Activated T-cell treated with anti-CD3 and anti-CD28 coated beads for 4 hours (primary cell): ENCODE data around the gene DUSP9.
A peak's percentile ranks its signal among the peaks of the same experiment; 100 is the strongest.
"Not testable (repeated sequence)": the region's sequence is repeated elsewhere in the genome, so short reads cannot be mapped to it uniquely, and the experiment has no call there.

Experiments
- DNase-seq: peaks from one replicate; pipeline ENCODE4 v3.0.0-alpha.2; 2020

DUSP9 gene, protein sequence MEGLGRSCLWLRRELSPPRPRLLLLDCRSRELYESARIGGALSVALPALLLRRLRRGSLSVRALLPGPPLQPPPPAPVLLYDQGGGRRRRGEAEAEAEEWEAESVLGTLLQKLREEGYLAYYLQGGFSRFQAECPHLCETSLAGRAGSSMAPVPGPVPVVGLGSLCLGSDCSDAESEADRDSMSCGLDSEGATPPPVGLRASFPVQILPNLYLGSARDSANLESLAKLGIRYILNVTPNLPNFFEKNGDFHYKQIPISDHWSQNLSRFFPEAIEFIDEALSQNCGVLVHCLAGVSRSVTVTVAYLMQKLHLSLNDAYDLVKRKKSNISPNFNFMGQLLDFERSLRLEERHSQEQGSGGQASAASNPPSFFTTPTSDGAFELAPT

DNA sequence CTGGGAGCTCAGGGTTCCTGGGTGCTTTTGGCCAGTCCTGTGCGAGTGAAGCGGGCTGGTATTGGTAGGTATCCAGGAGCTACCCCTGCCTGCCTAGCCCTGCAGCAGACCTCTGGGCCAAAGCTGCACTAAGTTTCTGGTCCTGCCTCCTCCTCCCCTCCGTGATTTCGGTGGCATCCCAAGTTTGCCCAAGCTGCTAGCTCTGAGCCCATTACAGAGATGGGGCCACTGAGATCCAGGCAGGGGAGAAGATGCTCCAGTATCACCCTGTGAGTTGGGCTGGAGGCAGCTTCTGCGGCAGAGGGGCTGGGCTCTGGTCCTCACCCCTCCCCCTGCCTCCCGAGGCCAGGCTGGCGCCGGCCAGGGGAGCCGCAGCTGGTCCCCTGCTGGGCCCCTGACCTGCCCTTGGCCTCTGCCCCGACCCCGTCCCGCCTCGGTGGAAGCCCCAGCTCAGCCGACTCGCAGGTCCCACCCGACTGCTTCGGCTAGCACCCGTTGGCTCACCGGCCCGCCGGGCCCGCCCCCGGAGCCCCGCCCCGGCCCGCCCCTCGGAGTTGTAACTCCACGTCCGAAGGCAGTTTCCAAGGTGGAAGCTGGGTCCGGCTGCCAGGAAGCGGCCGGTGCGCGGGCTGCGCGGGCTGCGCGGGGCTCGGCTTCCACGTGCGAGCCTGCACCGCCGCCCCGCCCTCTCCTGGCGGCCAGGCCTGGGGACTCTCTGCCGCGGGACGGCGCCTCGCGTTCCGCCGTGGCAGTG, at the start of gene DUSP9:
Gene DUSP9 (plus strand): TSS at position 584 of the 754 bp plus-strand sequence. CDS start 751 bp downstream, outside the sequence.
- no peak for DNase-seq

DNA sequence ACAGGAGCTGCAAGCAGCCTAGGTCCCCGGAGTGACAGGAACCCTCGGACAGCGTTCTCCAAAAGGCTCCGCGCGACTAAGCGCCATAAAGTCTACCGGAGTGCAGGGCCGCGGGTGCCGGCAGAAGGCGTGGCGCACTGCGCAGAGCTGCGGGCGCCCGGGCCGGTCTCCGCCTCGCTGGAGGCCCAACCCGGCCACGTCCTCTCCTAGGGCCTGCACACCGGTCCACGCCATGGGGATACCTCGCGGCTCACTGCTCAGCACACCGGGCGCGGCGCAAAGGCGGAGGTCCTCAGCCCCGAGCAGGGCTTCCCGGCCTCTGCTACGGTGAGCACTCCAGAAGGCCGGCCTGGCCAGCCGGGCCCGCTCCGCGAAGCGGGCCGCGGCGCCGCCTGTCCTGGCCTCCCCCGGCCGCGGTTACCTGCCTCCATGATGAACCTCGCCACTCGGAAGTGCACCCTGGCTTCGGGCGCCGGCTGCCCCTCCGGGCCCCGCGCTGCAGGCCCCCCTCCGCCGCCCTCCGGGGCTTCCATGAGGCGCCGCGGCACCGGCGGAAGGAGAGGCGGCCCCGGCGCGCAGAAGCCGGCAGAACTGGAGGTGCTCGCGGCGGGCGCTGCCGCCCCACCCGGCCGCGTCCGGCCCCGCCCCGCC, 48.3 kb upstream of the DUSP9 start, which contains the start of gene CCNQ:
Gene CCNQ (minus strand): TSS at position 599 of the 651 bp plus-strand sequence. CDS start 66 bp downstream, at position 533.
- DNase-seq: no peak

DNA sequence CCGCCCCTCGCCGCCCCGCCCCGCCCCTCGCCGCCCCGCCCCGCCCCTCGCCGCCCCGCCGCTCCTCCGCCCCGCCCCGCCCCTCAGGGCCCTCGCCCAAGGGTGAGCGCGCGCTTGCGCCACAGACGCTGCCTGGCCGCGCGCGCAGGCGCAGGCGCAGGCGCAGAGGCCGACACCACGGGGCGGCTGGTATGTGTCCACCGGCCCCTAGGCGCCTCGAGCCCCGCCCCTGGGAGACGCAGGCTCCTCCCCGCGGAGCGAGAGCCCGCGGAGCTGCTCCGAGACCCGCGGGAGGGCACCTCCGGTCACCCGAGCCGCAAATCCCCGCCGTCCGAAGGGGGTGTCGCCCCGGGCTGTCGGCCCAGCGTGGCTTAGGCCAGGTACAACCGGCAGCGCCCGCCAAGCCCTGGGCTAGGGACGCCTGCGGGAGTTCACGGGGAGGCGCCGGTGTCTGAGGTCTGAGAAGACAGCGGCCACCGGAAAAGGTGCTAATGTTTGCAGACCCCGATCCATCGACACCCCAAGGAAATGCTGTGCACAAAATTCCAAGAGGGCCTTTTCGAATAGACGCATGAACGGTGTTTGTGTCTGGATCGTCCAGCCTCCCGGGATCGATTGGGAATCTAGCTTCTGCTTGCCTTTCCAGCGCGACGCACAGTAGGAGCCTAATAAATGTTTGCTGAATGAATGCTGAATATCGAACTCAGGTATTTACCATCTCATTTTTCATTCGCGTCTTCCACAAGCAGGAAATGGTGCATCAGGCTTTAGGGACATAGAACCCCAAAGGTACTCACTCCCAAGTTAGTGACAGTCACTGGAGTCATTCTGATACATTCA, 47.6 kb upstream of the DUSP9 start:
- DNase-seq: peak; percentile 71

DNA sequence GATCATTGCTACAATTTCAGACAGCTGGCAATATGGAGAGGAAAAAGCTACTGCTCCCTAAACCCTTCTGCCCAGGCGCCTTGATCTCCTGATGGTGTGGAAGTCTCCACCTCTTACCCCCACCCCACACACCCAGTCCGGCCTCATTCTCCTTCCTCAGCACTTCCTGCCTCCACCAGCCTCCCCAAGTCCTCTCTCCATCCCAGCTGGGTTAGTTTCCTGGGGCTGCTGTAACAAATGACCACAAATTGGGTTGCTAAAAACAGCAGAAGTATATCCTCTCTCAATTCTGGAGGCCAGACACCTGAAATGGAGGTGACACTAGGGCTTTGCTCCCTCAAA, 47.0 kb upstream of the DUSP9 start:
- DNase-seq: no peak

DNA sequence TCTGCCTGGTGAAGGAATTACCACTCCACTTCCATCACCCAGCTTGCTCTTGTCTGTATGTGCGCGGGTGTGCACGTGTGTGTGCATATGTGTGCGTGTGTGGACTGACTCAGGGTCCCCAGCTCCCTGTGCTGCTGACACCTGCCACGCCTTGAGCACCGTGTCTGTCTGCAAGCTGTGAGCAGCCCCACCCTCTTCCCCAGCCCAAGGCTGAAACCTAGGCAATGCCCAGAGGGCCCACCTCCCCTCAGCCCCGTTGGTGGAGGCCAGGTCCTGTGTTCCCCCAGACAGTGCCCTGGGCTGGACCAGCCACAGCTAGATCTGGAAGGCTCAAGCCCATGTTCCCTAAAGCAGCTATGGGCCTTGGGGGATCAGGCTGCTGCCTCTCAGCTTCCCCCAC, 46.1 kb upstream of the DUSP9 start:
- DNase-seq: no peak

DNA sequence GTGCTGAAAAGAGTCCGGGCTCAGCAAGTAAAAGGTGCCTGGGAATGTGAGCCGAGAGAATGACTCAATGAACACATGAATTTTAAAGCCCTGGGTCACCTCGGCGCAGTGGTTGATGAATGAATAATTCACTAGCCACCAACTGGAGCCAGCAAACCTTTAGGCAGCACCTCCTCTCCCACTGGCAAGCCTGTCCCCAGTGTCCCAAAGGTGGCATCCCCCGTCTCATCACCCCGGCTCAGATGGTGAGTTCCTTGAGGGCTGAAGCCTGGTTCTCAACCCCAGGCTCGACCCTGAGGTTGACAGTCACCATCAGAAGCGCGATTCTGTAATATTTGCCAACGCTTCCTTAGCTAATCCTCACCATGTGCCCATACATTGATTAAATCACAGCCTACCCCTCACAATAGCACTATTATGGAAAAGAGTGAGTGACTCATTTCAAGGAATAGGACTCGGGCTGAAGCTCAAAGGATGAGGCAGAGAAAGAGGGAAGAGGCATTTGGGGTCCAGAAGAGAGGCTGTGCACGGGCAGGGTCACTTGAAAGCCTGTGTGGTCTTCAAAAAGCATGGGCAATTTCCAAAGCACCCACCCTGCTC, 45.4 kb upstream of the DUSP9 start:
- no peak for DNase-seq

DNA sequence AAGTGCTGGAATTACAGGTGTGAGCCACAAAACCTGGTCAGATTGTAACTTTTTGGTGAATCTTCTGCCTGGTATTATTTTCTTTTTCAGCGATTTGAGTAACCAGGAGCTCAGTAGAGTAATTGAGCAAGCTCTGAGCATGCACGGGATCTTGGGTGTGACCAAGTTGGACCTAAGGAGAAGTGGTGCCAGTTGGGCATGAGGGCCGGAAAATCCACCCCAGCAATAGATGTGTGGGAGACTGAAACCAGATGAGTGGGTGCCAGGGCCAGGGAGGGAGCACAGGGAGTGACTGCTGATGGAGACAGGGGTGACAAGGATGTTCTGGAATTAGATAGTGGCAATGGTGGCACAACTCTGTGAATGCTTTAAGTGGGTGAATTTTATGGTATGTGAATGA, 44.4 kb upstream of the DUSP9 start:
- no peak for DNase-seq

DNA sequence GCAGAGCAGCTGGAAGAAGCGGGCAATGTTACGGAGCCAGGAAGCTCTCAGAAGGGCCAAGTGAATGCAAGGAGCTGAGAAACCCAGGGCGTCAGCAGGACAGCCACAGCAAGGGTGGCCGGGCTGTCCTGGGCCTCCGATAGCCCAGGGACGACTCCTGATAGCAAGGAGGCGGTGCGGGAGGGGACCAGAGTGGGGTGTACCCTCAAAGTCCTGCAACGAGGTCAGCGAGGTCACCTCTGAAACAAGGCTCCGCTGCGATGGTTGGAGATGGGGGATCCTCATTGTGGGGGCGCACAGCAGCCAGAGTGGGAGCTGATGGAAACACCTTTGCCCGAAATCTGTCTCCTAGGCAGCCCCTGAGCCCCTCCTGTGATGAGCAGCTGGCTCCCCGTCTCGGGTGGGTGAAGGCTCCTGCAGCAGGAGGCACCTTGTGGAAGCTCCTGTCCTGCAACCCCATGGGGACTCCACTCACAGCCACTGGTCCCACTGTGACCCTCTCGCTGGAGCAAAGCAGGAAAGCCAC, 43.8 kb upstream of the DUSP9 start:
- DNase-seq: no peak

DNA sequence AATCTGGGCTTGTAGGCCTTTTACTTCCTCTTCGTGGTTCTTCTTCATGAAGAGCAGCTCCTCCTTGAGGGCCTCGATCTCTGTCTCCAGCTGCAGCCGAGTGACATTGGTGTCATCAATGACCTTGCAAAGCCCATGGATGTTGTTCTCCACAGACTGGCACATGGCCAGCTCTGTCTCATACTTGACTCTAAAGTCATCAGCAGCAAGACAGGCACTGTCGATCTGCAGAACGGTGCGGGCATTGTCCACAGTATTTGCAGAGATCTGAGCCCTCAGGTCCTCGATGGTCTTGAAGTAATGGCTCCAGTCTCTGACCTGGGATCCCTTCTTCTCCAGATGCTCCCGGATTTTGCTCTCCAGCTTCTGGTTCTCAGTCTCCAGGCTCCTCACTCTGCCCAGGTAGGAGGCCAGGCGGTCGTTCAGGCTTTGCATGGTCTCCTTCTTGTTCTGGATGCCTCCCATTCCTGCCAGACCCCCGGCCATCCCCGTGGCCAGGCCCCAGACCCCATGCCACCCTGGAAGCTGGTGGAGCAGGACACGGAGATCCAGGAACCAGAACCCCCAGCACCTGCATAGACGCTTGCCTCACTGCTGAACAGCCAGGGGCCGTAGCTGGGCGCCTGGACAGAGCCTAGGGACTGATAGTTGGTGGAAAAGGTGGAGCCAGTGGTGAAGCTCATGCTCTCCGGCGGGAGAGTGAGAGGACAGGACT, 42.2 kb upstream of the DUSP9 start:
- DNase-seq: not testable (repeated sequence)

DNA sequence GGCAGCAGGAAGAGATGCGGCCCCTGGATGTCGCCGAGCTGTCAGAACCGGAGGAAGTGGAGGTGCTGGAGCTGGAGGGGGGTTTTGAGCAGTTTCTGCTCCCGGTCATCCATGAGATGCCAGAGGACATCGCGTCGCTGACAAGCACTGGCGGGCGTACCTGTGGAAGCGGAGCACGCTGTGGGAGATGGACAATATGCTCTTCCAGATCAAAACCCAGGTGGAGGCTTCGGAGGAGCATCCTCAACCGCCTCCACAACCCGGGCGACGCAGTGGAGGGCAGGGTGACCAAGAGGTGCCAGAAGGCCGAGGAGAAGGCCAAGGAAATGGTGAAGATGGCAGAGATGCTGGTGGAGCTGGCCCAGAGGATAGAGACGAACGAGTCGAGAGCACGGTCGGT, 40.5 kb upstream of the DUSP9 start:
- no peak for DNase-seq

DNA sequence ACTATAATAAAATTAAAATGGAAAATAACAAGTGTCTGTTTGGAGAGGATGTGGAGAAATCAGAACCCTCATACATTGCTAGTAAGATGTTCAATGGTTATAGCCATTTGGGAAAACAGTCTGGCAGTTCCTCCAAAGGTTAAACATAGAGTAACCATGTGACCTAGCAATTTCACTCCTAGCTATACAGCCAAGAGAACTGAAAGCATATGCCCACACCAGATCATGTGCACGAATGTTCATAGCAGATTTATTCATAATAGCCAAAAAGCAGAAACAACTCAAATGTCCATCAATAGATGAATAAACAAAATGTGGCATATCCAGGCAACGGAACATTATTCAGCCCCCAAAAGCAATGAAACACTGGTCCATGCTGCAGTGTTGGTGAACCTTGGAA, 38.6 kb upstream of the DUSP9 start:
- no peak for DNase-seq

DNA sequence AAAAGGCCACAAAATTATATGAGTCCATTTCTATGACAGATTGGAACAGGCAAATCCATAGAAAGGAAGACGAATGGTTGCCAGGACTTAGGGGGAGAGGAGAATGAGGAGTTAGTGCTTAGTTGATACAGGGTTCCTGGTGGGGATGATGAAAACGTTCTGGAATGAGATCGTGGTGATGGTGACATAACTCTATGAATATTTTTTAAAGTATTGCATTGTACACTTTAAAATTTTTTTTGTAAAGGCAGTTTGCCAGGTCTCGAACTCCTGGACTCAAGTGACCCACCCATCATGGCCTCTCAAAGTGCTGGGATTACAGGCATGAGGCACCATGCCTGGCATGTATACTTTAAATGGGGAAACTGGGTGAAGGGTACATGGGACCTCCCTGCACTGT, 38.2 kb upstream of the DUSP9 start:
- no peak for DNase-seq

DNA sequence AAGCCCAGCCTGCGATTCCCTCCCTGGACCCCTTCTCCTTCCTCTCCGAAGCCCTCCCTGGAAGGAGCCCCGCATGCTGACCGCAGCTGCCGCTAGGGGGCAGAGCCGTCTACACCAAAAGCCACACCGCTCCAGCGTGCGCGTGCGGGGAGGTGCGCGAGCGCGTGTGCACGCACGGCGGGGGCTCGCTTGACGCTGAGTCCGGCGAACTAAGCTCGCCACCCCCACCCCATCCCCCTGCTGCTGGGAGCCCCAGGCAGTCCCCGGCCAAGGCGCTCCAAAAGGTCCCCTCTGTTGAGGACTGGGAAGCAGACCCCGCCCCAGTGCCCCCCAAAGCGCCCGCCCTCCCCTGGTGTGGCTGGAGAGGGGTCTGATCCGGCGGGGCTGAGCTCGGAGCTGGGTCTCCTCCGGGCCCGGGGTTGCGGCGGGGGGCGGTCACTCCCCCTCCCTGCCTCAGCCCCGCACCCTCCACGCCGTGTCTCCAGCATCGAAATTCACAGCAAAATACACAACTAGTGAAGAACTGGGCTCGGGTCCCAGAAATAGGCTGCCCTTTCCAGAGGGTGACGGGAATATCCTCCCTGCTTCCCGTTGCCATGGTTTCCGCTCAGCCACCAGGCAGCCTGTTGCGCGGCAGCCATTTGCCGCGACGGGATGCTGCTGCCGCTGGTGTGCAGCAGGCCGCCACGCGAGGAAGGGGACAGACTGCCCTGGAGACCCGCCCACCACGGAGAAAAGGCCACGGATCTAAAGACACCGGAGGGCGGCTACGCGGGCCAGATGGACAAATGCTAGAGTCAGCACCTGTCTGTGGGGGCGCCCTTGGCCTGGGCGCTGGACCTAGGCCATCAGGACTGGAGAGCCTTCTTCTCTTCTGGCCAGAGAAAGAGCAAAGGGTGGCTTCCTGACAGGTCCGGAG, 36.8 kb upstream of the DUSP9 start:
- peak; percentile 70 for DNase-seq

DNA sequence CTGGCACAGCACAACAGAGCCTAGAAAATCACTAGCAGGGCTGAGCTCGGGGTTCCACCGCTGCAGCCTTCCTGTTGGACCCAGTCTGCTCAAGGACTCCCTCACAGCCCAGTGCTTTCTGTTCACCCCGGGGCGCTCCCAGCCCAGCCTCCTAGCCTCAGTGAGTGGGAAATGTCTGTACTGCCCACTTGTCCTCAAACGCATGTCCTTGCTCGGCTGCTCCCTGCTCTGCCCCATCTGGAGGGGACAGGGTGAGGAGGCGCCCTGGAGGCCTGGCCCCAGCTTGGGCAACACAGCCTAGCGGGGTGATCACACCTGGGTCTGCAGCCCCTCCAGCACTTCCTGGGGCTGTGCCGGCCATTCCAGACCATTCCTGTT, 36.2 kb upstream of the DUSP9 start:
- DNase-seq: no peak

DNA sequence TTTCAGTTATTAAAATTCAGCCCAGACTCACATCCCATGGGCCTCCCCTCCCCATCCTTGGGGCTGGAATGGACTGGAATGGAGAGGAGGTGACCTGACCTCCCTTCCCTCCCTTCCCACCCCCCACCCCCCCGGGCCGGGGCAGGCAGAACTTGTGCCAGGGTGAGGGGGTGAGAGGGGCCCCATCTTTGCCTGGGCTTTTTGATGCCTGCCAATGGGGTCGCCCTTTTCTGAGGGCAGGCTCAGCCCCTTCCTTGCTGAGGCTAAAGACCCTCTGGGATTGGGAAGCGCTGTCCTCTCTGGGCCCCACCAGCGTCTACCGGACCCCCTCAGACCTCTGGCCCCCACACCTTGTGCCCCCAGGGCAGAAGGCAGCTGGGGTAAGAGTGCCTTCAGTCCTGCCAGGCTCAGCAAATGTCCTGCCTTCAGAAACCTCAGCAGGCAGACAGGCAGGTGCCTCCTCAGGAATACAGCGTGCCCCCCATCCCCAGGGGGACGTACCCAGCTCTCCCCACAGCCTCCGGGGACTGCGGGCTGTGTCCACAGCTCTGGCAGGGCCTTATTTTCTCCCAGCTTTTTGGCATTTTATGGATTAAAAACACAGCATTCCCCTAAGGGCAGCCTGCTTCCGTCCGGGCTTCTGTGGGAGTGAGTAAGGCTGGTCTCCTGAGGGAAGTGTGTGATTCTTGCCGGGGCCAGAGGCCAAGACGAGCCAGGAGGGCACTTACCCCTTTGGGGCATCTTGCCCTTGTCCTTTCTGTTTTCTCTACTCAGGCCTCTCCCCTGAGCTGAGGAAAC, 35.5 kb upstream of the DUSP9 start:
- no peak for DNase-seq

DNA sequence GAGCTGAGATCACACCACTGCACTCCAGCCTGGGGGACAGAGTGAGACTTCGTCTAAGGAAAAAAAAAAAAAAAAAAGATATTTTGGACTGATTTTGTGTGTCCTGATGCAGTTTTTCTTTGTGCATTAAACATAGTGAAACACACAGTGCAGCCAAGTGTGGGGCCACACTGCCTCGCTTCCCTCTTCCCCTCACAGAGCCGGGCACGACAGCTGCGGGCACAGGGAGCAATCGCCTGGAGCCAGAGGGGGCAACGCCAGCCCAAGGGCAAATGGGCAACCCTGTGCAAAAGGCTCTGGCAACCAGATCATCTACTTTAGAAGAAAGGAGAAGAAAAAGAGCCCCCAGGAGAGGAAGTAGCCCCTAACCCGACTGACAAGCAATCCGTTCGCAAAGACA, 34.6 kb upstream of the DUSP9 start:
- DNase-seq: no peak

DNA sequence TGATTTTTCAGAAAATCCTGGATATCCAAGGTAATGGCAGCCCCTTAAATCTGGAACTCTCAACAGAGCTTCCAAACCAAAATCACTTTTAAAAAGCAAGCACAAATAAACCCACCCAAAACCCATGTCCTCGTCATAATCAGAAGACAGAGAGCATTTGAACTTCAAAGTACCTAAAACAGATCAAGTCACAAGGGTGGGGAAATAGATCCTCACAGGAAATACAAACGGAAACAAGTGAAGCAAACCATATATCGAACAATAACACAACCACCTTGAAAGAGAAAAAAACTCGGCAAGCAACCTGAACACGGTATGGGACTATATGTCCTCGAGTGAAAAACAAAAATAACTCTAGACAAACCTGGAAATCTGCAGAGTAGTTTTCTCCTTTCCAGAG, 32.2 kb upstream of the DUSP9 start:
- no peak for DNase-seq

DNA sequence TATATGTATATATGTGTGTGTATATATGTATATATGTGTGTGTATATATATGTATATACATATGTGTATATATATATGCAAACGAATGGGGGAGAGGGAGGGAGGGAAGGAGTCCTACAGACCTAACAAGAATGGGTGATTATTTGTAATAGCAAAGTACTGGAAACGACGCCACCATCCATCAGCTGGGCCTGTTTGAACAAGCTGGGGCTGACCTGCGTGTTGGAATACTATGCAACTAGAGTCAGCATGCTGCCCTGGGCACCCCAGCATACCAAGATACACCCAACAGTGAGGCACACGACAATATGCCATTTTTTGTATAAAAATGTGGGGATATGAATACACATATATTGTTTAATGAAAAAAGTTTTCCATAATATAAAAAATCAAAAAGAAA, 26.4 kb upstream of the DUSP9 start:
- DNase-seq: no peak

DNA sequence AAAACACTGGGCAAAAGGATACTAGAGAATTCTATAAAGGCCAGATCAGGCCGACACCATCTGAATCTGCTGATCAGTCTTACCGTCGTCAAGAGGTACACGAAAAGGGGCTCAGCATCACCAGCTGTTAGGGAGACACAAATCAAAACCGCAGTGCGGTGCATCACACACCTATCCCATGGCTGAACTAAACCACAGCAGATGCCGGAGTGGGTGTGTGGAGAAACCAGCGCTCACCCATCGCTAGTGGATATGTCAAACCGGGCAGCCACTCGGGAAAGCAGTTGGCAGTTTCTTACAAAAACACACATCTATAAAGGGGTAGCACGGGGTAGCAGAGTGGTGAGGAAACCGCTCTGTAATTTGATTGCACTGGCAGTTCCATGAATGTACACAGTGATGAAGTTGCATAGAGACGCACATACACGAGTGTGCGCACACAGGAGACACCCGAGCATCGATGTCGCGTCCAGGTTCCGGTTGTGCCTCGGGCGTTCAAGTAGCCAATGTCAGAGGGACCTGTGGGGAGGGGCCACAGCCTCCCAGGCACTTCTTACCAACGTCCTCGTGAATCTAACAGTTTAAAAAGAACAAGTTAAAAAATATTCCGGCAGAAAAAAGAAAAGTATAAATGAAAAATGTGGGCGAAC, 24.9 kb upstream of the DUSP9 start:
- DNase-seq: no peak
